Lower lobe of right lung (tissue), 2 donors: ENCODE results near the gene ADGRE3. TPM values are rescaled to one million over a fixed set of nuclear protein-coding genes. Genes with fewer than 3 reads are reported as not detected.
"Not testable (repeated sequence)": the region's sequence is repeated elsewhere in the genome, so short reads cannot be mapped to it uniquely, and the experiment has no call there.

Experiments
- ATAC-seq, 2 donors: fragments of 200-7000 bp; cut with Tn5 transposase; one replicate each; pipeline ENCODE4 v1.9.1; 2020 to 2022; ENCODE audit warnings: mild to moderate bottlenecking in 2 of 2, moderate library complexity in 2 of 2
- DNase-seq: peaks from one replicate; pipeline ENCODE4 v3.0.0-alpha.2; 2020
- H3K27ac ChIP-seq: fragments of 200-600 bp; one replicate; pipeline ENCODE4 v1.8.0; 2022
- H3K27me3 ChIP-seq: fragments of 200-600 bp; one replicate; pipeline ENCODE4 v1.8.0; 2022; ENCODE audit warnings: low read depth
- H3K36me3 ChIP-seq: fragments of 200-600 bp; one replicate; pipeline ENCODE4 v1.8.0; 2022; ENCODE audit warnings: mild to moderate bottlenecking
- H3K4me1 ChIP-seq: fragments of 200-600 bp; one replicate; pipeline ENCODE4 v1.8.0; 2022
- H3K4me3 ChIP-seq: fragments of 200-600 bp; one replicate; pipeline ENCODE4 v1.8.0; 2022; ENCODE audit warnings: mild to moderate bottlenecking
- H3K9me3 ChIP-seq: fragments of 200-600 bp; one replicate; pipeline ENCODE4 v1.8.0; 2022
- intact Hi-C: fragments of 100-400 bp; cut with DNase I; formaldehyde crosslinking; loops from one replicate; pipeline ENCODE4 v1.11.0; 2022
- total RNA-seq: library from RNA; stranded (reverse); fragmentation: NEBNext Ultra II Directional; extraction: Animal tissue kit (Norgen Biotek cat#: 25700); gene quantifications from one replicate; pipeline ENCODE4 v1.2.1, GENCODE V29; 2021
- TF ChIP-seq, protein P1 (sequence below): fragments of 200-600 bp; IDR thresholded peaks from one replicate; pipeline ENCODE4 v1.8.0; 2022; ENCODE audit warnings: antibody characterized with exemption, mild to moderate bottlenecking
- donor health status: DM: no; HTN: yes; CAD: no; lungs with severe emphysema.

The ADGRE3 gene
- total RNA-seq, 1 donor from 2014 or later, result 25.5 TPM

DNA sequence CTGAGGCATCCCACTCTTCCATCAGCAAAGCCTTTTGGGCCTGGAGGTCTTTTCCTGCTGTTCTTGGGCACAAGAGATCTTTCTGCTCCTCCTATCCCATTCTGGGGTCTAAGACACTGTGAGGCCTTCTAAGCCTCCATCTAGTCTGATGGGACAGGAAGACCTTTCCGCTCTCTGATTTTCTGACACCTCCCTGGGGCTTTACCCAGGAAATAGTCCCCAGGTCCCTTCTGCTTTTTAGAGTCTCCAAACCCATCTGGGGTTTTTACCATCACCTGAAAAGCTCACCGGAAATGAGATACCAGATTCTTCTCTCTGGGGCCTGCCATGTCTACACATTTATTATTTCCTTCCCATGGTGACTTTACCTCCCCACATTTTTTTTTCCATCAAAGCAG lies 70.7 kb downstream of the ADGRE3 start:
- ATAC-seq (no peak), DNase-seq (no peak)
- H3K27ac ChIP-seq, result no peak overlapping the region
- no peaks in the 10 kb centered on the region for H3K4me1 ChIP-seq
- intact Hi-C loops, result no loop called here
- no peaks in the 10 kb centered on the region for H3K27me3 ChIP-seq
- H3K9me3 ChIP-seq, result peaks cover 6% of the 10 kb centered on the region
- H3K4me3 ChIP-seq, result no peak overlapping the region
- H3K36me3 ChIP-seq, result no peaks in the 10 kb centered on the region
- TF ChIP-seq, protein P1, sequence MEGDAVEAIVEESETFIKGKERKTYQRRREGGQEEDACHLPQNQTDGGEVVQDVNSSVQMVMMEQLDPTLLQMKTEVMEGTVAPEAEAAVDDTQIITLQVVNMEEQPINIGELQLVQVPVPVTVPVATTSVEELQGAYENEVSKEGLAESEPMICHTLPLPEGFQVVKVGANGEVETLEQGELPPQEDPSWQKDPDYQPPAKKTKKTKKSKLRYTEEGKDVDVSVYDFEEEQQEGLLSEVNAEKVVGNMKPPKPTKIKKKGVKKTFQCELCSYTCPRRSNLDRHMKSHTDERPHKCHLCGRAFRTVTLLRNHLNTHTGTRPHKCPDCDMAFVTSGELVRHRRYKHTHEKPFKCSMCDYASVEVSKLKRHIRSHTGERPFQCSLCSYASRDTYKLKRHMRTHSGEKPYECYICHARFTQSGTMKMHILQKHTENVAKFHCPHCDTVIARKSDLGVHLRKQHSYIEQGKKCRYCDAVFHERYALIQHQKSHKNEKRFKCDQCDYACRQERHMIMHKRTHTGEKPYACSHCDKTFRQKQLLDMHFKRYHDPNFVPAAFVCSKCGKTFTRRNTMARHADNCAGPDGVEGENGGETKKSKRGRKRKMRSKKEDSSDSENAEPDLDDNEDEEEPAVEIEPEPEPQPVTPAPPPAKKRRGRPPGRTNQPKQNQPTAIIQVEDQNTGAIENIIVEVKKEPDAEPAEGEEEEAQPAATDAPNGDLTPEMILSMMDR, result no peak

DNA sequence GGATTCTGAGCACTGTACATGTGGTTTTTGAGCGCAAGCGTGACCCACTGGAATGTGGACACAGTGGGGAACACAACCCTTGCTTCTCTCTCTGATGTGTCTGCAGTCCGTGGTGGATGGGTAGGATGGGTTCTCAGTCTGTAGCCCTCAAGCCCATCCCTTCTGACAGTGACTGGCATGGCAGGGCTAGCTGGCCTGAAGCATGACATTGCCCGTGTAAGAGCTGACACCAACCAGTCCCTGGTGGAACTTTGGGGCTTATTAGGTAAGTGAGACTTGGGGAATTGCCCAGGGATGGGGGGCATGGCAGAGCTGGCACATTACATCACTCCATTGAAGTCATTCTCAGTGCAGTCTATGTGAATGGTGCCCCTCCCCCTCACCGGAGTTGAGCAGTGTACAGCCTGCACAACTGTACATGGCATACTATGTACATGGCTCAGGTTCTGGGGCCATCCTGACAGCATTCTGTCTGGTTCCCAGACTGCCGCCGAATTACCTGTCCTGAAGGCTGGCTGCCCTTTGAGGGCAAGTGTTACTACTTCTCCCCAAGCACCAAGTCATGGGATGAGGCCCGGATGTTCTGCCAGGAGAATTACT lies 75.0 kb downstream of the ADGRE3 start:
- Histone ChIP-seq H3K27me3 (no peaks in the 10 kb centered on the region), H3K36me3 (no peaks in the 10 kb centered on the region), H3K27ac (no peak overlapping the region), H3K4me1 (no peaks in the 10 kb centered on the region), H3K9me3 (peaks cover 6% of the 10 kb centered on the region), H3K4me3 (no peak overlapping the region)
- TF ChIP-seq, protein P1, result no peak
- intact Hi-C loops, result no loop called here
- no peak for ATAC-seq
- no peak for DNase-seq

DNA sequence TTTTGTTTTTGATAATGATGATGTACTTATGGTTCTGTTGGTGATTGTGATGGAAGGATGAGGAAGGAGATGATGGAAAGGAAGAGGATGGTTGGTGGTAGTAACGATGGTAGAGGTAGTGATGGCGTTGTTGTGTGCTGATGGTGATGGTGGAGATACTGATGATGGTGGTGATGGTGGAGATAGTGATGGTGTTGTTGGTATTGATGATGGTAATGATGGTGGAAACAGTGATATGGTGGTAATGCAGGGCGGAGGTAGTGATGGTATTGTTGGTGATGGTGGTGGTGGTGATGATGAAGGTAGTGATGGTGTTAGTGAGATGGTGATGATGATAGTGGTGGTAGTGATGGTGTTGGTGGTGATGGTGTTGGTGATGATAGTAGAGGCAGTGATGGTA lies 79.1 kb downstream of the ADGRE3 start:
- Histone ChIP-seq H3K9me3 (no peaks in the 10 kb centered on the region), H3K27me3 (no peaks in the 10 kb centered on the region), H3K36me3 (no peaks in the 10 kb centered on the region), H3K4me3 (no peak overlapping the region), H3K27ac (no peak overlapping the region), H3K4me1 (no peaks in the 10 kb centered on the region)
- intact Hi-C loops, result no loop called here
- DNase-seq (no peak), ATAC-seq (no peak)
- TF ChIP-seq, protein P1, result no peak

DNA sequence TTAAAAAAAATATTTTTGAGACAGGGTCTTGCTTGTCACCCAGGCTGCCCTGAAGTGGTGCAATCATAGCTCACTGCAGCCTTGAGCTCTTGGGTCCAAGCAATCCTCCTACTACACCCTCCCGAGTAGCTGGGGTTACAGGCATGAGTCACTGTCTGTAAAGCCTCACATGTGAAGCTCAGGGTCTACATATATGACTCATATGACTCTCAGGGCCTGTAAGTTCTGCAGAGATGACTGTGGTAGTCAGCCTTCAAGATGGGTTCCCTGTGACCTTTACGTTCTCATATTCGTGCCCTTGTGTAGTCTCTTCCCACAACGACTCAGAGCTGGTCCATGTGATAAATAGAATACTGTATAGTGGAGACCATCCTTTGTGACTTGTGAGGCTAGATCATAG lies 85.2 kb downstream of the ADGRE3 start:
- H3K4me1 ChIP-seq, intact Hi-C loops, H3K27ac ChIP-seq, H3K36me3 ChIP-seq, H3K27me3 ChIP-seq, ATAC-seq, H3K9me3 ChIP-seq, H3K4me3 ChIP-seq, DNase-seq: not testable (repeated sequence)

DNA sequence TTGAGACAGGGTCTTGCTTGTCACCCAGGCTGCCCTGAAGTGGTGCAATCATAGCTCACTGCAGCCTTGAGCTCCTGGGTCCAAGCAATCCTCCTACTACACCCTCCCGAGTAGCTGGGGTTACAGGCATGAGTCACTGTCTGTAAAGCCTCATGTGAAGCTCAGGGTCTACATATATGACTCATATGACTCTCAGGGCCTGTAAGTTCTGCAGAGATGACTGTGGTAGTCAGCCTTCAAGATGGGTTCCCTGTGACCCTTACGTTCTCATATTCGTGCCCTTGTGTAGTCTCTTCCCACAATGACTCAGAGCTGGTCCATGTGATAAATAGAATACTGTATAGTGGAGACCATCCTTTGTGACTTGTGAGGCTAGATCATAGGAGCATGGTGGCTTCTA lies 89.5 kb downstream of the ADGRE3 start:
- intact Hi-C loops, H3K27ac ChIP-seq, DNase-seq, H3K4me1 ChIP-seq, H3K9me3 ChIP-seq, H3K4me3 ChIP-seq, H3K27me3 ChIP-seq, H3K36me3 ChIP-seq: not testable (repeated sequence)
- peak in 1 of 2 donors; percentile 37 for ATAC-seq

DNA sequence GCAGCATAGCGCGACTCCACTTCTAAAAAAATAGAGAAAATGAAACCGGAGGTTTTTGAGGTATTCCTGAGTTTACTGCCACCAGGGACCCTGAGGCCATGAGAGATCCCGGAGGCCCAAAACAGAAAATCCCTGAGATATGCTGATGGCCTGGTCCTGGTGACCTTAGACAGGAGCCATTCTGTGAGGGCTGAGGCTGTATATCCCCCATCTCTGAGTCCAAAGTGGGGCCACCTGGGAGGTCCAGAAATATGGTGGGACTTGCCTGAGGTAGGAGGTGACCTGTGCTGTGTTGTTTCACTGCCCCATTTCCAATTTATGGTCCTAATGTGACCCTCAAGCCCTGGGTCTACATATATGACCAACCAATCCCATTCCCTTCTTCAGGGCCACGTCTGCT lies 90.3 kb downstream of the ADGRE3 start:
- H3K4me3 ChIP-seq, H3K27me3 ChIP-seq, H3K4me1 ChIP-seq, H3K27ac ChIP-seq, intact Hi-C loops, H3K36me3 ChIP-seq, ATAC-seq, DNase-seq, H3K9me3 ChIP-seq: not testable (repeated sequence)

DNA sequence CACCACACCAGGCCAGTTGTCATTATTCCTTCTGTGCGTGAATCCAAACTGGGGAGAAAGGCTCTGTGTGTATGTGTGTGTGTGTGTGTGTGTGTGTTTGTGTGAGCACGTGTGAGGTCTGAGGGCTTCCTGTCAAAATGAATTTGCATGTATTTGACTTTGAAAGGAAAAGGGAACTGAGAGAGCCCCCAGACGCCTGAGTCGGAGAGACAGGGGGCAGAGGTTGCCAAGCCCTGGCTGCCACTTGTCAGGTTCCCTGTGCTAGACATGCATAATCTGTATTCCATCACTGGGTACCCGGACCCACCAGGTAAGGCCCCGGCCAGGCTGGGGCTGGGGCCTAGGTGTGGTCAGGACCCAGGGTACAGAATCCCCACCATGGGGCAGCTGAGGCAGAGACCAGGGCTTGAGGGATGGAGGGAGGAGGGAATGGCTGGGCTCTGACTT lies 91.7 kb downstream of the ADGRE3 start, which contains the start of gene CLEC17A:
Gene CLEC17A, plus strand, starts transcription at position 191 of the 447 bp plus-strand sequence. Its CDS starts 77 bp downstream, at position 268.
- no peak for DNase-seq

More for the DNA sequence above, 91.7 kb downstream of the ADGRE3 start, which contains the start of gene CLEC17A:
- no peaks in the 10 kb centered on the region for H3K27me3 ChIP-seq
- intact Hi-C loops, result no loop called here
- H3K4me1 ChIP-seq, result no peaks in the 10 kb centered on the region
- TF ChIP-seq, protein P1, result no peak
- H3K27ac ChIP-seq, result no peak within 1 kb of the TSS
- no peaks in the 10 kb centered on the region for H3K36me3 ChIP-seq
- no peak for ATAC-seq
- H3K9me3 ChIP-seq, result no peaks in the 10 kb centered on the region
- H3K4me3 ChIP-seq, result no peak within 1 kb of the TSS
